HG03457 (cell line): Measurements from ENCODE around the gene CORIN.
"Not testable (repeated sequence)": the region's sequence is repeated elsewhere in the genome, so short reads cannot be mapped to it uniquely, and the experiment has no call there.

Experiments
- ATAC-seq: cut with Tn5 transposase; IDR thresholded peaks from one replicate; pipeline ENCODE4 v1.9.1; 2021; ENCODE audit warnings: moderate number of reproducible peaks; ENCODE audit not compliant: unreplicated experiment

Gene CORIN

GRCh38 chr4:47776353-47776752 is 61.5 kb downstream of the CORIN start:
- no peak for ATAC-seq

- no peak for ATAC-seq
Measured at GRCh38 chr4:47774079-47774478, 63.8 kb downstream of the CORIN start.

- ATAC-seq, result no peak
Measured at GRCh38 chr4:47771020-47771419, 66.8 kb downstream of the CORIN start.

- not testable (repeated sequence) for ATAC-seq
Measured at GRCh38 chr4:47767956-47768355, 69.9 kb downstream of the CORIN start.

- ATAC-seq, result no peak
Measured at GRCh38 chr4:47763279-47763678, 74.6 kb downstream of the CORIN start.

GRCh38 chr4:47762376-47763266 is 75.2 kb downstream of the CORIN start:
- ATAC-seq, result no peak

- not testable (repeated sequence) for ATAC-seq
Measured at GRCh38 chr4:47753316-47753715, 84.6 kb downstream of the CORIN start.

GRCh38 chr4:47752214-47752613 is 85.7 kb downstream of the CORIN start:
- no peak for ATAC-seq

- ATAC-seq, result no peak
Measured at GRCh38 chr4:47750788-47751187, 87.1 kb downstream of the CORIN start.

GRCh38 chr4:47749858-47750257 is 88.0 kb downstream of the CORIN start:
- ATAC-seq, result no peak

GRCh38 chr4:47749060-47749459 is 88.8 kb downstream of the CORIN start:
- no peak for ATAC-seq

GRCh38 chr4:47747846-47748494 is 89.9 kb downstream of the CORIN start:
- no peak for ATAC-seq

GRCh38 chr4:47747211-47747610 is 90.7 kb downstream of the CORIN start:
- ATAC-seq, result no peak

GRCh38 chr4:47746122-47746521 is 91.7 kb downstream of the CORIN start:
- ATAC-seq, result no peak

- ATAC-seq, result no peak
Measured at GRCh38 chr4:47744843-47745382, 93.0 kb downstream of the CORIN start.

- no peak for ATAC-seq
Measured at GRCh38 chr4:47744253-47744652, 93.6 kb downstream of the CORIN start.

- ATAC-seq, result no peak
Measured at GRCh38 chr4:47741200-47741599, 96.7 kb downstream of the CORIN start.

- no peak for ATAC-seq
Measured at GRCh38 chr4:47737326-47737725, 100.5 kb downstream of the CORIN start.

- ATAC-seq, result no peak
Measured at GRCh38 chr4:47736555-47736954, 101.3 kb downstream of the CORIN start.

- ATAC-seq, result no peak
Measured at GRCh38 chr4:47736146-47736545, 101.7 kb downstream of the CORIN start.

GRCh38 chr4:47733302-47734175 is 104.3 kb downstream of the CORIN start:
- no peak for ATAC-seq
